ENCODE data around the gene ABLIM2.

ABLIM2 gene

DNA sequence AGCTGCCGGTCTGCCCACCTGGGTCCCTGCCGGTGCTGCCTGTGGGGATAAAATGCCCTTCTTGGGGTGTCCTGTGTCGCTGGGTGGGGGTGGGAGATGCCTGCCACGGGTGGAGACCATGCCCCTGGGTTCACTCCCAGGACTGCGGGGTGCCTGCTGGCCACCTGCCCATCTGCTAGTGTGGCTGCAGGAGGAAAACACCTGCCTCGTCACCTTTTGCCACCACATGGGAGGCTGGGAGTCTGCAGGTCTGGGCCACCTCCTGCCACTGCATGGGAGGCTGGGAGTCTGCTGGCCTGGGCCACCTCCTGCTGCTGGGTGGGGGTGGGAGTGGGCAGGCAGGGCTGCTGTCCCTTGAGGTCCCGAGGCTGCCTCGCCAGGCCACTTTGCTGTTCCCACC, 160.2 kb downstream of the ABLIM2 start:
- DNase-seq: no peak

DNA sequence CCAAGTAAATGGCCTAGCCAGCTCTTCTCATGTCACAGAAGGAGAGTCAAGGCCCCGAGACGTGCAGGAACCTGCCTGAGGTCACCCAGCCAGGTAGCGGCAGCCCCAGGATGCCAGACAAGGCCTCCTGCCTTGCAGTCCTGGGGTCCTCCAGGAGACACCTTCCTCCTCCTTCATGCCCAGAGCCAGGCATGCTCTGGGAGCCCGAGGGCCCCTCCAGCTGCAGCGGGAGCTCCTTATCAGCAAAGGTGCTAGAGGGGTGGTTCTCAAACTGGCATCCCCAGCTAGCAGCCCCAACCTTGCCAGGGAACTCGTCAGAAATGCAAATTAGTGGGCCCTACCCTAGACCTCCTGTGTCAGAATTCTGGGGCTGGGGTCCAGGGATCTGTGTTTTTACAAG, 162.7 kb downstream of the ABLIM2 start:
- DNase-seq: no peak

DNA sequence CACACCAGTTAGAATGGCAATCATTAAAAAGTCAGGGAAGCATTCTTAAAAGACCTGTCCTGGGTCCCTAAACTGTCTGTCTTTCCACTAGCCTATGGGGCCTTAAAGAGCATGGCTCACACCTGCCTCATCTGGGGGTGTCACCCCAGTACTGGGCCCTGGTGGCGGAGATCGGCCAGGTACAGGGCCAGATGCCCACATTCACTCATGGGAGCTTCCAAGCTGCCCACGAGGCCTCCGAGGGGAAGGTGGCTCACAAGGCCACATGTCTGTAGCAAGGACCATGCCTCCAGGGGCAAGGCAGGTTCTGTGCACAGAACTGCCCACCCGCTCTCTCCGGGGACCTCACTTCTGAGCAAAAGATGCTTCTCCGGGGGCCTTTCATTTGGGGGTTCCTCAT, 163.5 kb downstream of the ABLIM2 start:
- no peak for DNase-seq

DNA sequence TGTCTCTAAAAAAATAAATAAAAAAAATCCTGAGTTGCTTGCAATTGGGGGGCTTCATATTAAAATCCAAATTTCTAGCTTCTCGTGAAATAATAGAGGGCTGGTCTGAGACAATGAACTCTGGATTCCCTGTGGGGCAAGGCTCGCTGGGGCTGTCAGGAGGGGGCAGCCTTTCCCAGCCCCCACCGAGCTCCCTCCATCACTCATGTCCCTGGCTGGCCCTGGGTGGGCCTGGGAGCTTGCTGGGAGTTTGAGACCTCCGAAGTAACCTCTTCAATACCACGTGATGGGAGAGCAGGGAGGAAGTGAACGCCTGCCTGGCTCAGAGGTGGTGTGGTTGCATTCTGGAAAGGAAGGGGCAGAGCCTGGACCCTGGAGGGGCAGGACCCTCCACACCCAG, 164.9 kb downstream of the ABLIM2 start:
- DNase-seq: no peak

DNA sequence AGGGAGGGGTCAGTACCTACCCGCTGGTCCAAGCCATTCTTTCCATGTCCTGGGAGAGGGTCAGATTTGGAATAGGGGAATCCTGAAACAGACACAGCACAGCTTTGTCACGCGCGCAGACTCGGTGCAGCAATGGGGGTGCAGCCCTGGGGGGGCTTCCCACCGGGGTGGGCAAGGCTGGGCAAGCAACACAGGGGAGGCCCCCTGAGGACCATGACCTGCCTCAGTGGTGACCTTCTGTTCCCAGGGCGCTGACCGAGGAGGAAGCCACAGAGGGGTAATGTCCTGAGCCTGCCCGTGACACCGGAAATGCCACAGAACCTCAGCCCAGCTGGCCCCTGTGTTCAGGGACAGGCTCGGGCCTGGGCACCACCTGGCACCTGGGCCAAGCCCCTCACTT, 165.8 kb downstream of the ABLIM2 start:
- no peak for DNase-seq

DNA sequence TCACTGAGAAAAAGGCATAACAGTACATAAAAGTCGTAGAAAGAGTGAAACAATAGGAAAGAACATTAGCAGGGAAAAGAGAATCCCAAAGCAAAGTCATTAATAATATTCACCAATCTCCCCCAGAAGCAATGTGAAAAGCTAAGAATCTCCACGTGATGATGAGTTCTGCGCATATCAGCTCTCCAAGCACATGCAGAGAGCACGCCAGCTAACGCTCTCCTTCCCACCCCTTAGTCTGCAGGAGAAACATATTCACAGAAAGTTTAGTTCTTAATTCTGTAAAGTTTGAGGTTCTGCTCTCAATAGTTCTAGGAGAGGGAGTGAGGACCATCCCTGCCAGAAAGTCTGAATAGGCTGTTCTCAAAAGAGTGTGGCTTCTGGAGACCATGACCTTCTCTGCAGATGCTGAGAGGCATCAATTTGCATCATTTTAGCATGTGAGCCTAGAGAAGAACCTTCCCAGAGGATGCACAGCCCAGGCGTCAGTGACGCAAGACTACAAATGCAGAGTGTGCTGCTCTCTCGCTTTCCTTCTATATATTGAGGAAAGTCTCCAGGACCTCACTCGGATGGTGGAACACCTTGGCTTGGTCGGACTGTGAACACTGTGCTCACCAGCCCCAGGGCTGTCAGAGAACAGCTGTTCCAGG, 167.7 kb downstream of the ABLIM2 start:
- no peak for DNase-seq

DNA sequence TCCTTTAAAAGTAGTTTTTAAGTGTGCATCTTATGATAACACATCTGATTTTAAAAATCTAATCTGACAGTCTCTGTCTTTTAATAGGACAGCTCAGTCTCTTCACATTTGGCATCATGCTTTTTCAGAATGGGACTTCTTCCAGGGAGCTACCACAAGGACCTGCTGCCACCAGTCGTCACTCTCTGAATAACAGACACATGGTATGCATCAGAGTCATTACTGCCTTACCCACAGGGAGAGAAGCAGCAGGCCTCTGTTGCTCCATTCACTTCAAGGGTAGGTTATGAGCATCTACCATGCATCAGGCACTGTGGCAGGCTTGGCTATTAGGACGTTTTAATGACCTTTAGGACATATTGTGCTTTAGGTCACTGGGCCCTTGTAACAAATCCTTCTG, 169.0 kb downstream of the ABLIM2 start:
- DNase-seq: no peak

DNA sequence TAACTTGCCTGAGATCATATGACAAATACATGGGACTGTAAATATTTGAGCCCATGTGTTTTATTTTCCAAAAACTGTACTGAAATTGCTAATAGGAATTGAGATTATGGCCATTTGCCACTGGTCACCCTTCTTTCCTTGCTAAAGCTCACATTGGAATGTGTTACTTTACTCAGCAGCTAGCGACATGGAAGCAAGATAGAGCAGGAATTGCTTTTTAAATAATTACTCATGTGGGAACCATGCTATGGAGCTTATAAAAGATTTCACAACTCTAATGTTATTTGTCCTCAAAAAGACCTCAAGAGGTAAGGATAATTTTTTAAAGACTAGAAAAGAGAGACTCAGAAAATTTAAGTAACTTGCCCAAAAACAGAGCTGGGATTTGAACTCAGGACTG, 170.2 kb downstream of the ABLIM2 start:
- DNase-seq: no peak

DNA sequence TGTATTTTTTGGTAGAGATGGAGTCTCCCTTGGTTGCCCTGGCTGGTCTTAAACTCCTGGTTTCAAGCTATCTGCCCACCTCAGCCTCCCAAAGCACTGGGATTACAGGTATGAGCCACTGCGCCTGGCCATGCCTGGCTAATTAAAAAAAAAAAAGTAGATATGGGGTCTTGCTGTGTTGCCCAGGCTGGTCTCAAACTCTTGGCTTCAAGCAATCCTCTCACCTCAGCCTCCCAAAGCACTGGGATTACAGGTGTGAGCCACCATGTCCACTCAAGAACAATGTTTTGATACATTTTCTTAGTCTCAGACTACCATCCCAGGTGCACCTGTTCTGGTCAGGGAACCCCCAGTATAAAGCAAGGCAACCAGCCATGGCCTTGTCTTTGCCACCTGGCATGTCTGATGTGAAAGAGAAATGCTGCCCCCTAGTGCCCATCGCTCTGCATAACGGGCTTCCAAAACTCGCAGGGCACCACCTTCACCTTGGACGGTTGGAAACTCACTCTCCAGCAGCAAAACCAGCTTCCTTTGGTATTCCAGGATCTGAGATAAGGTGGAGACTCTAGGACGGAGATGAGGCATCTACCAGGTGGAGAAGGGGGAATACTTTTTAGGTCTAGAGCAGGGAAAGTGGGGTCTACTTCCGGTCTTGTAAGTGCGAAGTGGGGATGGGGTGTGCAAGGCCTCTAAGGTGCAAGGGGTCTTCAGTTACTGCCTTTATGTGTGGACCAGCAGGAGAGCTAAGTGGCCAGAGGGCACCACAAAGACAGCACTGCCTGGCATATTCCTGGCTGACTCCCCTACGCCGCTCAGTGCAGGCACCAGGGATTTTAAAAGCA, 171.2 kb downstream of the ABLIM2 start:
- DNase-seq: peak; percentile 67

DNA sequence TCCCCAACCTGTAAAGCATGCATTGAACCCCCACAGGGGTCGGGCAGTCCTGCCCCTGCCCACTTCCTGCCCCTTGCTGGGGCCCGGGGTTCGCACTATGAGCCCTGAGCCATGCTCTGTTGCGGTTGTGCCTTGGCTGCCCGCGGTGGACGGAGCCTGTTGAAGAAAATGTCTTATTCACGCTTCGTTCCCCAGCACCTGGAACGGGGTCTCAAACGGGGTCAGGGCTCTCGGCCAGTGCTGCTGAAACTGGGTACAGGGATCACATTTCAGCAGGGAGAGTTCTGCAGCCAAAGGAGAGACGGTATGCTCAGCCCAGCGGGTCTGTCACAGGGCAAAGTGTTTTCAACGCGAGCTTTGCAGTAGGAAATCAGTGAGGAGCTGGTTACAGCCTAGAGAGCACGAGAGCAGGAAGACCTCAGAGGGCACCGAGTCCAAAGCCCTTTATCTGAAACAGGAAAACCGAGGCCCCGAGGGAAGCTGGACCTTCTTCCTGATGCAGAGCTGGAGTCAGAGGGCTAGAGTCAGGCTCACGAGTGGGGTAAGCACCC, 172.6 kb downstream of the ABLIM2 start:
- DNase-seq: no peak

DNA sequence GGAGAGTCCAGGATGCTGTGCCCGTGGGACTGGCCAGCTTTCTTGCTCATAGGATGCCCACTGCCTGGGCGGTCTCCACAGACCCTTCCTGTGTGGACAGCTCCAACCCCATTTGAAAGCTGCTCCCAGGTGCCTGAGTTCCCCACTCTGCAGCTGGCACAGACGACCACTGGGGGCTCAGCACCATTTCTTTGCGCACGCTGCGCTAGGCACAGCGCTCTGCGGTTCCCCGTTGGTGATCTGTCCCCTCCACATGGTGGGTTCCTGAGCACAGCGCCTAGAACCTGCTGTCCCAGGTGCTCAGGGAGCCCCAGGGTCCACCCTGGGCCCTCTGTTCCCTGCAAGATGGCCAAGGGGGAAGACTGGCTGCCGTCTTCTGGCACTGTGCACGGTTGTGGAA, 173.5 kb downstream of the ABLIM2 start:
- DNase-seq: no peak

DNA sequence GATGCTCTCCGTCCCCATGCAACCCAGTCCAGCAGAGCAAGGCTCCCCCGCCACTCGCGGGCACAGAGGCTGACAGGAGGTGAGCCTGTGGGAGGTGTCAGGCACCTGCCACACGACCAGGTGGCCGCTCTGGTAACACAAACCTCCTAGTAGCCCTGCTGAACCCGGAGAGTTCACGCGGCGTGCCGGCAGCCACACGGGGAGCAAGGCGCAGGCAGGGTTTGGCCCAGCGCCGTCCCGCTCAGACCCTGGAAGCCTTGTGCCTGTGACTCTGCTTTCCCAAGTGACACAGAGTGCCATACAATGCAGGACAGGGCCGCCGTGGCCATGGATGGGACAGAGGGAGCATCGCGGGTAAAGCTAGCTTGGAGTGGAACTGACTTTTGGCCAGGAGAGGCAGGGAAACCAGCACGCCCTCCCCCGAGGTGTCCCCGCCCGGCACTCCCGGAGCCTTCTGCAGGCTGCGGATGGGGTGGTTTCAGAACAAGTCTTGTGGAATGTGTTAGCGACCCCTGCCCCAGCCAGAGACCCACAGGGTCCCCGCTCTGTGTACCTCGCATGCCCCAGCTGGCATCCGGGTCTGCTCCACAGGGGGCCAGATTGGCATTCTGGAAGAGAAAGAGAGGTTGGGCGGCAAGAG, 174.2 kb downstream of the ABLIM2 start:
- no peak for DNase-seq

DNA sequence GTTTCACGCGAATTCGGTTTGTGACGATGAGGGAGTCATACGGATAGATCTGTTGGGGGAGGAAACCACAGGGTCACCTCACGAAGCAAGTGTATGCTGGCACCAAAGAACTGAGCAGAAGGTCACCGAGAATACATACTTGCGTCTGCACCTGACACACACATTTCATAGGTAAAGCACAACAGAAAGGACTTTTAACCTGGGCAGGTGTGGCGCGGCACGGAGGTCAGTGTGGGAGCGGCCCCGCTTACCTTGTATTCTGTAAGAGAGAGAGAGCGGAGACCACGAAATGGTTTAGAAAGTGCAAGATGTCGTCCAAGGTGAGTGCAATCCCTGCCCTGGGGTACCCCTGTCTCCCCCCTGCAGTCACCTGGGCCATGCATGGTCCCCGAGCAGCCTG, 175.3 kb downstream of the ABLIM2 start:
- DNase-seq: no peak

DNA sequence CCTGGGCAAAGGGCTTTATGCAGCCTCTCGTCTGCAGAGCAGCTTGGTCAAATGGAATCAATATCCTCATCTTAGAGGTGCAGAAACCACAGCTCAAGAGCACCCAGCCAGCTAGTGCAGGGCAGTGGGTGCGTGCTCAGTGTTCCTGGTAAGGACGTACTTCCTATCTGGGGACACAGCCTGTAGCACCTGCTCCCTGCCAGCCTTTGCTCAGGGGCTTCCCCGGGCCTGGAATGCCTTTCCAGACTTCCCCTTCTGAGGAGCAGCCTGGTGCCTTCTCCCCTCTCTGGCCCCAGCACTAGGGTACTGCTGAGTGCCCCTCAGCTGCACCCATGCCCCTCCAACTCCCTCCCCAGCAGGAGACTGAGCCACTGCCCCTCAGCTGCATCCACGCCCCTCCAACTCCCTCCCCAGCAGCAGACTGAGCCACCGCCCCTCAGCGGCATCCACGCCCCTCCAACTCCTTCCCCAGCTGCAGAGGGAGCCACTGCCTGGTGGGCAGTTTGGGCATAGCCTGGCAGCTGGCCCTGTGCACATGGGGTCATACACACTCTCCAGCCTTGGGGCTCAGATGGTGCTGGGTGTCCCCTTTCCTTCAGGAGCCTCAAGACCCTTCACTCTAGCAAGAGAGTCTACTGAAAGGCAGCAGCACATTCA, 176.7 kb downstream of the ABLIM2 start:
- DNase-seq: no peak

DNA sequence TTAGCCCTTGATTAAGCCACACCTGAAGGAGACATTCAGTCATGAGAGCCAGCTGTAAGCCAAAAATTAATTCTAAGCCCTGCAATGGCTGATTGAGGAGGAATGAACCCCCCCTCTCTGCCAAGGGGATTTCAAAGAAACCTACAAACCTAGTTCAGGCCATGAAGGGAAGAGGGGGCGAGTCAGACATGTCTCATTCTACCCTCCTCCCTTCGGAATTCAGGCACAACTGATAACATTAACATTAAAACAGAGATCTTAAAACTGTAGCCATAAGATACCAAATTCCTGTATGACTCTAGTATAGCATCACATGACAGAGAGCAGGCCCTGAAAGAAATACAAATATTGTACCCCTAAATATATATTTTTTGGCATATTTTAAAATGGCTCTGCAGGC, 178.6 kb downstream of the ABLIM2 start:
- DNase-seq: no peak

DNA sequence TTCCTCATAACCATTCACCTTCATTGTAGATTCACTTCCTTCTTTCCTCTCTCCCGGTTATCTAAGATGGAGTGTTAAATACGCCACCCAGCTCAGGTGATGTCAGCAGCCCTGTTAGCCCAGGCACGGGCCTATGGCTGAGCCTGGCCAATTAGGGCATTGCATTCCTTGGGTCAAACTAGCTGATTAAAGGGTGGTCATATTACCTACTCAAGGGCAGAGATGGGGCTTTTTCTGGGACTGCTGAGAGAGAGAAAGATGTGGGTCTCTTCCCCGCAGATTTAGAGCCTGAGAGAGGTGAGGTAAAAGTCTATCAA, 179.0 kb downstream of the ABLIM2 start:
- no peak for DNase-seq

DNA sequence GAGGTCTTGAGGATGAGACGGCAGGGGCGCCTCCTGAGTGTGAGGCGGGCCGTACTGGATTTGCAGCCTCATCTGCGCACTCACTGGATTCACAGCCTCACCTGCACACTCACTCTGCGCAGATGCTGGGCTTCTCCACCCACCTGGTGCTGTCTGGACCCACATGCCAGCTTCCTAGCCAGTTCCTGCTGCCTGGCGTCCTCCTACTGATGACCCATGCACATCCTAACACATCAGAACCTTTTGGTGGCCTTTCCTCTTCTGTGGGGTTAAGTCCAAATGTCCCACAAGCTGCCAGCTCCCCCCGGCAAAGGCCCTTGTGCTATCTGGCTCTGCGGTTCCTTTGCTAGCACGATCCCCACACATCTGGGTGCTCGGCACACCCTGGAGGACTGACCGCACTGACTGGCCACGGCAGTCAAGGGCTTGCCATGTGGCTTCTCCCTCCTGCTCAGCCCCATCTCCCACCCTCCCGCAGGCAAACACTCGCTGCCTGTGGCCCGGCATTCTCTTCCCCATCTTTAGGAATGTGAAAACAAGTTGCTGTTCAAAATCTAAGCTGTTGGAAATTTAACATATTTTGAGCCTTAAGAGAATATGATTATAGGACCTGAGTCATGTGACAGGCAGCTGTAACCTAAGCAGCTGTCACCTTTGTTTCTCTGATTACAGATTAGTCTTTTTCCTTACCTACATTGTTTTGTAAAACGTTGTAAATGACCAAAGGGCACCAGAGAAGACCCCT, 179.5 kb downstream of the ABLIM2 start:
- DNase-seq: no peak

DNA sequence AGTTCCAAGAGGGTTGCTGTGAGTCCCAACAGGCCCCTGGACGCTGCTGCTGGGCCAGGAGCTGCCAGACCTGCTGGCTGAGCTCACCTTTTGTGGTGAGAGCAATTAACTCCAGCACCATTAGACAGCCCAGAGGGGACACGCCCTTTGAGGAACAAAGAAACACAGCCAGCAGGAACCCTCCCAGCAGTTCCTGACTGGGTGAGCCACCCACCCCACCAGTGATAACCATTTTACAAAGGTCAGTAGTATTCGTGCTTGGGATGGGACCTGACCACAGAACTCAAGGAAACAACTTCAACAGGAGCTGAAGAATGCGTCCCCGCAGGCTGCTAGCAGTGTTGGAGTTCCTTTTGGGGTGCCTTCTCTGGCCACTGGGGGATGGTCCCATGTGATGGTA, 180.1 kb downstream of the ABLIM2 start:
- DNase-seq: no peak

DNA sequence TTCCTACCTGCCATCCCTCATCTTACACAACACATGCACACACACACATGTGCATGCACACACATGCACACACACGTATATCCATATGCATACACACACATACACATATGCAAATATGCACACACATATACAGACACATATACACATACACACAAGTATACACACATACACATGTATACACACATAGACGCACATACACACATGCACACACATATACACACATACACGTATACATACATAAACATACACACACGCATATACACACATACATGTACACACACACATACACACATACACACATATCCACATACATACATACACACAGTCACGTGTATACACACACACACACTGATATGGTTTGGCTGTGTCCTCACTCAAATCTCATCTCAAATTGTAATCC, 182.0 kb downstream of the ABLIM2 start:
- no peak for DNase-seq

DNA sequence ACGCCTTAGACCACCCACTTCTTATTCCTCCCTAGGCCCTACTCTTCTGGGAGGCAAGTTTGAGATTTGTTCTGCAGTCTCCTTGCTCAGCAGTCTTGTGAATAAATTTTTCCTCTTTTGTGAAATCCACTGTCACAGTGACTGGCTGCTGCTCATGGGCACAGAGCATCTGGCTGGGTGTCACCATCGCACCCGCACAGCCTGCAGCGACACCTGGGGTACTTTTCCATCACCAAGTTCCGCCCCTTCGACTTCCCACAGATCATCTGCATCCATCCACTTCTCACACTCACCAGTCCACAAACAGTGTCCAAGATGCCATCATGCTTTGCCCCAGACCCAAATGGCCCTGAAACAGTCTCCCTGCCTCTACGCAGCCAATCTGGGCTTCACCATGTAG, 182.6 kb downstream of the ABLIM2 start:
- no peak for DNase-seq

DNA sequence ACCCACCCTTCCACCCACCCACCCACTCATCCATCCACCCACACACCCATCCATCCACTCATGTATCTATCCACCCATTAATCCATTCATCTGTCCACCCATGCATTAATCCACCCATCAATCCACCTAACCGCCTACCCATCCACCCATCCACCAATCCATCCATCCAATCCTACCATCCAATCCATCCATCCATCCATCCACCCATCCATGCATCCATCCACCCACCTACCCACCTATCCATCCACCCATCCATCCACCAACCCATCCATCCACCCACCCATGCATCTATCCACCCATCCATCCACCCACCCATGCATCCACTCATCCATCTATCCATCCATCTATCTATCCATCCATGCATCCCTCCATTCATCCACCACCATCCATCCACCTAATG, 184.2 kb downstream of the ABLIM2 start:
- no peak for DNase-seq

DNA sequence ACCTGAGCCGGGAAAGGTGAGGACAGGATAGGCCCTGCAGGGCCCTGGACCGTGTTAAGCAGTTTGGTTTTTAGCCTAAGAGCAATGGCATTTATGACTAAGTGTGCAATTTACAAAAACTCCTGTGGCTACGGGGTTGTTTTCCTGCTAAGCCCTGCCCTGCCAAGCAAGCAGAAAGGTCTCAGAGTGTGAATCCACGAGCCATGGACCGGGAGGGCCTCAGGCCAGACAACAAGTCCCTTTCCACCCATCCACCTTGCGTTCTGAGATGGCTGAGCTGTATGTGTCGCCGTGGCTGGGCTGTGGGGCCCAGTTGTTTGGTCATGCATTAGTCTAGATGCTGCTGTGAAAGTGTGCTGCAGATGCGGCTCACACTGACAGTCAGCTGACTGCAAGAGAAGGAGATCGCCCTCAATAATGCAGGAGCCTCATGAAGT, 185.1 kb downstream of the ABLIM2 start:
- DNase-seq: no peak
